ENCODE results near the gene HINT2. TPM values are rescaled to one million over a fixed set of nuclear protein-coding genes. Genes with fewer than 3 reads are reported as not detected.

HINT2 gene
- polyA plus RNA-seq, 1 donor, result 29.7 TPM

Other genes starting within 250 kb of the HINT2 start
- 53.3 TPM for gene TESK1, start 209.8 kb downstream of the HINT2 start, polyA plus RNA-seq
- 1.8 TPM for gene CD72, start 196.6 kb downstream of the HINT2 start, polyA plus RNA-seq
- gene SIT1, start 164.1 kb downstream of the HINT2 start, polyA plus RNA-seq, result 0.78 TPM
- gene RMRP, start 157.0 kb downstream of the HINT2 start, polyA plus RNA-seq, result not detected
- 17.6 TPM for gene CCDC107, start 156.8 kb downstream of the HINT2 start, polyA plus RNA-seq
- gene ARHGEF39, start 149.8 kb downstream of the HINT2 start, polyA plus RNA-seq, result 5.2 TPM
- gene CA9, start 141.1 kb downstream of the HINT2 start, polyA plus RNA-seq, result 4.2 TPM
- 463 TPM for gene TPM2, start 125.1 kb downstream of the HINT2 start, polyA plus RNA-seq
- 117 TPM for gene TLN1, start 82.8 kb downstream of the HINT2 start, polyA plus RNA-seq
- 25.4 TPM for gene CREB3, start 82.4 kb downstream of the HINT2 start, polyA plus RNA-seq
- gene GBA2, start 65.8 kb downstream of the HINT2 start, polyA plus RNA-seq, result 127 TPM
- 17.2 TPM for gene RGP1, start 65.8 kb downstream of the HINT2 start, polyA plus RNA-seq
- gene MSMP, start 60.8 kb downstream of the HINT2 start, polyA plus RNA-seq, result 0.61 TPM
- gene NPR2, start 23.5 kb downstream of the HINT2 start, polyA plus RNA-seq, result 15.3 TPM
- gene SPAG8, start 2.8 kb downstream of the HINT2 start, polyA plus RNA-seq, result 1.4 TPM
- 0.10 TPM for gene FAM221B, start 13.7 kb upstream of the HINT2 start, polyA plus RNA-seq
- 33.8 TPM for gene TMEM8B, start 14.2 kb upstream of the HINT2 start, polyA plus RNA-seq
- gene OR13J1, start 55.4 kb upstream of the HINT2 start, polyA plus RNA-seq, result 0.21 TPM
- gene HRCT1, start 91.2 kb upstream of the HINT2 start, polyA plus RNA-seq, result 1.6 TPM
- 0.84 TPM for gene SPAAR, start 94.4 kb upstream of the HINT2 start, polyA plus RNA-seq
- not detected for gene OR2S2, start 143.1 kb upstream of the HINT2 start, polyA plus RNA-seq
- gene RECK, start 221.9 kb upstream of the HINT2 start, polyA plus RNA-seq, result 9.1 TPM

Measured in large intestine (tissue), 1 donor.